ENCODE measurements around the gene ERC2. TPM values are rescaled to one million over a fixed set of nuclear protein-coding genes. Genes with fewer than 3 reads are reported as not detected.

ERC2 gene
- total RNA-seq, 1 donor from 2014 or later, result 0.76 TPM

GRCh38 chr3:55572816-55573215, 895.5 kb downstream of the ERC2 start:
- intact Hi-C loops (cut with DNase I), result loop anchor here (2.0 to 10.0 kb wide), 3 partner anchors 82 to 134 kb away; no protein-coding TSS in a partner anchor
- ATAC-seq (no peak), DNase-seq (ENCODE audit: missing footprints) (no peak)

GRCh38 chr3:55571913-55572312, 896.4 kb downstream of the ERC2 start:
- intact Hi-C loops (cut with DNase I), result loop anchor here (2.0 to 10.0 kb wide), 3 partner anchors 83 to 135 kb away; no protein-coding TSS in a partner anchor
- DNase-seq (ENCODE audit: missing footprints), result peak; percentile 79
- peak; percentile 93 for ATAC-seq

- DNase-seq (ENCODE audit: missing footprints) (no peak), ATAC-seq (no peak)
- intact Hi-C loops (cut with DNase I), result loop anchor here (5.0 to 10.0 kb wide), 2 partner anchors 83 to 136 kb away; no protein-coding TSS in a partner anchor
These were observed 897.0 kb downstream of the ERC2 start for GRCh38 chr3:55571216-55571813.

- intact Hi-C loops (cut with DNase I), result loop anchor here (5.0 to 10.0 kb wide), 2 partner anchors 85 to 137 kb away; no protein-coding TSS in a partner anchor
- ATAC-seq (no peak), DNase-seq (ENCODE audit: missing footprints) (no peak)
These were observed 898.0 kb downstream of the ERC2 start for GRCh38 chr3:55570271-55570711.

- DNase-seq (ENCODE audit: missing footprints) (no peak), ATAC-seq (no peak)
- intact Hi-C loops (cut with DNase I), result no loop called here
These were observed 899.2 kb downstream of the ERC2 start for GRCh38 chr3:55569033-55569599.

GRCh38 chr3:55567615-55568014, 900.7 kb downstream of the ERC2 start:
- ATAC-seq, result no peak
- no peak for DNase-seq (ENCODE audit: missing footprints)
- intact Hi-C loops (cut with DNase I), result no loop called here

- no peak for ATAC-seq
- intact Hi-C loops (cut with DNase I), result no loop called here
- no peak for DNase-seq (ENCODE audit: missing footprints)
These were observed 901.1 kb downstream of the ERC2 start for GRCh38 chr3:55567121-55567520.

- DNase-seq (ENCODE audit: missing footprints), result no peak
- intact Hi-C loops (cut with DNase I), result no loop called here
- no peak for ATAC-seq
These were observed 902.7 kb downstream of the ERC2 start for GRCh38 chr3:55565521-55565920.

- intact Hi-C loops (cut with DNase I), result no loop called here
- DNase-seq (ENCODE audit: missing footprints) (no peak), ATAC-seq (no peak)
These were observed 903.5 kb downstream of the ERC2 start for GRCh38 chr3:55564726-55565125.

- DNase-seq (ENCODE audit: missing footprints), result no peak
- intact Hi-C loops (cut with DNase I), result no loop called here
- no peak for ATAC-seq
These were observed 905.6 kb downstream of the ERC2 start for GRCh38 chr3:55562700-55563099.

GRCh38 chr3:55559500-55560423, 908.5 kb downstream of the ERC2 start:
- intact Hi-C loops (cut with DNase I), result no loop called here
- DNase-seq (ENCODE audit: missing footprints), result no peak
- no peak for ATAC-seq

- intact Hi-C loops (cut with DNase I), result no loop called here
- no peak for ATAC-seq
- no peak for DNase-seq (ENCODE audit: missing footprints)
These were observed 910.0 kb downstream of the ERC2 start for GRCh38 chr3:55558316-55558715.

GRCh38 chr3:55557549-55557948, 910.7 kb downstream of the ERC2 start:
- peak; percentile 45 for ATAC-seq
- intact Hi-C loops (cut with DNase I), result no loop called here
- DNase-seq (ENCODE audit: missing footprints), result no peak

- no peak for DNase-seq (ENCODE audit: missing footprints)
- intact Hi-C loops (cut with DNase I), result no loop called here
- peak; percentile 75 for ATAC-seq
These were observed 911.4 kb downstream of the ERC2 start for GRCh38 chr3:55556619-55557537.

GRCh38 chr3:55555873-55556618, 912.2 kb downstream of the ERC2 start:
- ATAC-seq (peak; percentile 14), DNase-seq (ENCODE audit: missing footprints) (no peak)
- intact Hi-C loops (cut with DNase I), result no loop called here

GRCh38 chr3:55554634-55555425, 913.4 kb downstream of the ERC2 start:
- DNase-seq (ENCODE audit: missing footprints) (no peak), ATAC-seq (no peak)
- intact Hi-C loops (cut with DNase I), result no loop called here

- ATAC-seq (no peak), DNase-seq (ENCODE audit: missing footprints) (no peak)
- intact Hi-C loops (cut with DNase I), result no loop called here
These were observed 916.6 kb downstream of the ERC2 start for GRCh38 chr3:55551644-55552043.

Data from Right ventricle myocardium inferior (tissue), 1 donor.